GM18868 (cell line): ENCODE data around the gene PLK5.
"Not testable (repeated sequence)": the region's sequence is repeated elsewhere in the genome, so short reads cannot be mapped to it uniquely, and the experiment has no call there.

ENCODE experiments used
- ATAC-seq: cut with Tn5 transposase; IDR thresholded peaks from one replicate; pipeline ENCODE4 v1.9.1; 2021; ENCODE audit warnings: mild to moderate bottlenecking, moderate library complexity; ENCODE audit not compliant: unreplicated experiment

Gene PLK5

DNA sequence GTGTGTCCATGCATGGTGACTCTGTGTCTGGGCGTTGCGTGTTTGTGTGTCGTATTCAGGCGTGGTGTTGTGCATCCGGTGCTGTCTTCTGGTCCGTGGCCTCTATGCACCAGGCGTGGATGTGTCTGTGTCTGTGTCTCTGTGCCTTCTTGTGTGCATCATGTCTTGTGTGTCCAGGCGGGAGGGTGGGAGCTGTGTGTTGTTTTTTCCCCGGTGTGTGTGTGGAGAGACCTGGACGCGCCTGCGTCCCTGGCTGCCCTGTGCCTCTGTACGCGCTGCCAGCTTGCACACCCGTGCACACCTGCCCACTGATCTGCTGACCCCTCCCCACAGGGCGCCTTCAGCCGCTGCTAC is 1.1 kb downstream of the PLK5 start:
- ATAC-seq = no peak

DNA sequence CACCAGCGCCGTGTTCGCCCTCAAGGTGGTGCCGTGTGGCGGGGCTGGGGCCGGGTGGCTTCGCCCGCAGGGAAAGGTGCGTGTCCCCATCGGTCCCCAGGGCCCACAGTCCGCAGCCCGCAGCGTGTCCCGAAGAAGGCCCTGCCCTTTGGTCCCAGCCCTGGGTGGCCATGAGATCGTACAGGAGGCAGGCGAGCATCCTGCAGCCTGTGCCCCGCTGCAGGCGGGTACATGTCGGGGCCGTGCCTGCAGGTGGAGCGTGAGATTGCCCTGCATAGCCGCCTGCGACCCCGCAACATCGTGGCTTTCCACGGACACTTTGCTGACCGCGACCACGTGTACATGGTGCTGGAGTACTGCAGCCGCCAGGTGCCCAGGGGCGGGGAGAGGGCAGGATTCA is 1.5 kb downstream of the PLK5 start:
- ATAC-seq = no peak

DNA sequence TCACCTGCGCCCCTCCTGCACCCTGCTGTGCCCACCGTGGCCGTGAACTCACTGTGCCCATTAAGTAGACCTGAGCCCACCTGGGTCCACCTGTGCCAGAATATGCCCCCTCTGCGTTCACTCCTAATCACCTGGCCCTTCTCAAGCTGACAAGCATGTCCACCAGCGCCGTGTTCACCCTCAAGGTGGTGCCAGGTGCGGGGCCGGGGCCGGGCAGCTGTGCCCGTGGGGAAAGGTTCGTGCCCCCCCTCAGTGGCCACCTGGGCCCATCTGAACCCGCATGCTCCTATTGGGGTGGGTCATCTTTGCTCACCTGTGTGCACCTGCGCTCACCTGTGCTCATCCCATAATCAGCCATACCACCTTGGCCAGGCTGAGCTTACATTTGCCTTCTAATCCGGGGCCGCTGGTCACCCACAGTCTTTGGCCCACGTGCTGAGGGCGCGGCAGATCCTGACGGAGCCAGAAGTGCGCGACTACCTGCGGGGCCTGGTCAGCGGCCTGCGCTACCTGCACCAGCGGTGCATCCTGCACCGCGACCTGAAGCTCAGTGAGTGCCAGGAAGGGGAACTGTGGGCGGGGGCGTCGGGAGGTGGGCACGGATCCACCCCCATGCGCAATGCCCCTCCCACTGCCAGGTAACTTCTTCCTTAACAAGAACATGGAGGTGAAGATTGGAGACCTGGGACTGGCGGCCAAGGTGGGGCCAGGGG is 2.3 kb downstream of the PLK5 start:
- no peak for ATAC-seq

DNA sequence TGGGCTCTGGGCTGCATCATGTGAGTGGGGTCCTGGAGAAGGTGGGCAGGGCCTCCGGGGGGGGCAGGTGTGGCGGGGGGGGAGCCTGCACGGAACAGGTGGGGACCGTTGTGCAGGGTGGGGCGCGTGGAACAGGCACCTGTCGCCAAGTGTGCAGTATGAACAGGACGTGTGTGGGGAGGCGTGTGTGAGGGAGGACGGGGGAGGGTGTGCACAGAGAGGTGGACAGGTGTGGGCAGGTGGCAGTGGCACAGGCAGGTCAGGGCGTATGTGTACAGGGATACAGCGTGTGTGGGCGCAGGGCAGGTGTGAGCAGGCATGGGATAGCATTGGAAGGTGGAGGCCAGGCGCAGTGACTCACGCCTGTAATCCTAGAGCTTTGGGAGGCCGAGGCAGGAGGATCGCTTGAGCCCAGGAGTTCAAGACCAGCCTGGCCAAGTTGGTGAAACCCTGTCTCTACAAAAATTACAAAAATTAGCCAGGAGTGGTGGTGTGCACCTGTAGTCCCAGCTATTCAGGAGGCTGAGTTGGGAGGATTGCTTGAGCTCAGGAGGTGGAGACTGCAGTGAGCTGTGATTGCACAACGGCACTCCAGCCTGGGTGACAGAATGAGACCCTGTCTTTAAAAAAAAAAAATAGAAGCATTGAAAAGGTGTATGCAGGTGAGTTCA is 3.2 kb downstream of the PLK5 start:
- no peak for ATAC-seq

DNA sequence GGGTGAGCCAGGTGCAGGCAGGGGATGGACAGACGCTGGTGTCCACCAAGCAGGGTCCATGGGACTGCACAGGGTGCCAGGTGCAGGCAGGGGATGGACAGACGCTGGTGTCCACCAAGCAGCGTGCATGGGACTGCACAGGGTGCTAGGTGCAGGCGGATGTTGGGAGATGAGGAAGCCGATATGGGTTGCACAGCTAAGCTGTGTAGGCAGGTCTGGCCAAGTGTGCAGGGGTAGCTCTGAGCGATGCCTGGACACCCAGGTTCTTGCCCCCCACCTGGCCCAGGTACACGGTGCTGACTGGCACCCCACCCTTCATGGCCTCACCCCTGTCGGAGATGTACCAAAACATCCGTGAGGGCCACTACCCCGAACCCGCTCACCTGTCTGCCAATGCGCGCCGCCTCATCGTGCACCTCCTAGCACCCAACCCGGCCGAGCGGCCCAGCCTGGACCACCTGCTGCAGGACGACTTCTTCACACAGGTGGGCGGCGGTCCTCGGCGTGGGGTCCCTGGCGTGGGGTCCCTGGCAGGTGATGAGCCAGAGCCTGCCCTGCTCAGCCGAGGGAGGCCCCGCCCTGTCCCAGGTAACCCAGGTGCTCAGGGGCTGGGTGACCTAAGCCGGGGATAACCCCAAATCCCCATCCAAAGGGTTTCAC is 3.9 kb downstream of the PLK5 start:
- no peak for ATAC-seq

DNA sequence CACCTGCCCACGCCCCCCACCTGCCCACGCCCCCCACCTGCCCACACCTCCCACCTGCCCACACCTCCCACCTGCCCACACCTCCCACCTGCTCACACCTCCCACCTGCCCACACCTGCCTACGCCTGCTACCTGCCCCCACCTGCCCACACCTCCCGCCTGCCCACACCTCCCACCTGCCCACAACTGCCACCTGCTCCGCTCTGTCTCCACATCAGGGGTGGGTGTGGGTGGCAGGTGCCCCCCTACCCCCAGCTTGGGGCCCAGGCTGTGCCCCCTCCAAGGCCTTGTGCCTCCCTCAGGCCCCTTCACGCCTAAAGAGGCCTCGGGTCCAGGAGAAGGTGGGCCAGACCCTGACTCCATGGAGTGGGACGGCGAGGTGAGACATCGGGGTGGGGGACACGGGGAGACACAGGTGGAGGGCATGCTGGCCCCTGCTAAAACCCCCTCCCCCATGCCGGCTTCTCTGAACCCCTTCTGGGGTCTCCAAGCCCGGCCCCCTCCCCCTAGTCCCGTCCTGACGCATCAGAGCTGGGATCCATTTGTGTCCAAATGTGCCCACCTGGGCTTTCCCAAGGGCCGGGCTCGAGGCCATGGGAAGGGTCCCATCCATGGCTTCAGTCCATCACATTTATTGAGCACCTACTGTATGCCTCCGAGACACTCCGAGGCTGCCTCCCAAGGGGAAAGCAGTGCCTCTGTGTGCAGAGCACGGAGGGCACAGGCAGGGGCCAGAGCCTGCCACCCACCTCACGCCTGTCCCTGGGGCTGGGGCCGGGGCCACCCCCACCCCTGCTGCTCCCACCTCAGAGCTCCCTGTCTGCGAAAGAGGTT is 4.9 kb downstream of the PLK5 start:
- ATAC-seq = no peak

DNA sequence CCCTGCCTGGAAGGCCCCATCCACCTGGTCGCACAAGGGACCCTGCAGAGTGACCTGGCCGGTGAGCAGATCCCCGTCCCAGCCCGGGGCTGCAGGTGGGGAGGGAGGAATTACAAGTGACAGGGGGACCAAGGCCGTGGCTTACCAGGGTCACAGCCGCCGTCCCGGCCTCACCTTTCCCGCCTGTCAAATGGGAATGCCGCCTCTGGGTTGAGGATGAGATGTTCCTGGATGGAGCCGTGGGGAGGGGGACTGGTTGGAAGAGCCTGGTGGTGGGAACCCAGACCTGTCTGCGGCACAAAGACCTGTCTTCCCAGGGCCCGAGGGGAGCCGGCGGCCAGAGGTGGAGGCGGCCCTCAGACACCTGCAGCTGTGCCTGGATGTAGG is 5.5 kb downstream of the PLK5 start:
- no peak for ATAC-seq

DNA sequence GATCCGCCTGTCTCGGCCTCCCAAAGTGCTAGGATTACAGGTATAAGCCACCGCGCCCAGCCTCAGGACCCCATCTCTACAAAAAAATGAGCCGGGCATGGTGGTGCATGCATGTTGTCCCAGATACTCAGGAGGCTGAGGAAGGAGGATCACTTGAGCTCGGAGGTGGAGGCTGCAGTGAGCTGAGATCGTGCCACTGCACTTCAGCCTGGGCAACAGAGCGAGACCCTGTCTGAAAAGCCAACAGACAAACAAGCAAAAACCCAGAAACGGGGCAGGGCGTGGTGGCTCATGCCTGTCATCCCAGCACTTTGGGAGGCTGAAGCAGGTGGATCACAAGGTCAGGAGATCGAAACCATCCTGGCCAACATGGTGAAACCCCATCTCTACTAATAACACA is 7.0 kb downstream of the PLK5 start:
- not testable (repeated sequence) for ATAC-seq

DNA sequence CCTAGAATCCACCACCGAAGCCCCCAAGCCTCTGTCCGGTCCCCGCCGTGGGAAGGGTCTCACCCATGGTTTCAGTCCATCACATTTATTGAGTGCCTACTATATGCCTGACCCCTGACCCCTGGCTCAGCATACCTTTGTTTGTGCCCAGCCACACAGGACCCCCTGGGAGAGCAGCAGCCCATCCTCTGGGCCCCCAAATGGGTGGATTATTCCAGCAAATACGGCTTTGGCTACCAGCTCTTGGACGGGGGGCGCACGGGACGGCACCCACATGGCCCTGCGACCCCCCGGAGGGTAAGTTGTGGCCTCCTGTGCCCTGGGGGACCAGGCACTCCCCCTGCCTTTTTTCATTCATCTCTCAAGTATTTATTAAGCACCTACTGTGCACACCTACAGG is 7.7 kb downstream of the PLK5 start:
- no peak for ATAC-seq

DNA sequence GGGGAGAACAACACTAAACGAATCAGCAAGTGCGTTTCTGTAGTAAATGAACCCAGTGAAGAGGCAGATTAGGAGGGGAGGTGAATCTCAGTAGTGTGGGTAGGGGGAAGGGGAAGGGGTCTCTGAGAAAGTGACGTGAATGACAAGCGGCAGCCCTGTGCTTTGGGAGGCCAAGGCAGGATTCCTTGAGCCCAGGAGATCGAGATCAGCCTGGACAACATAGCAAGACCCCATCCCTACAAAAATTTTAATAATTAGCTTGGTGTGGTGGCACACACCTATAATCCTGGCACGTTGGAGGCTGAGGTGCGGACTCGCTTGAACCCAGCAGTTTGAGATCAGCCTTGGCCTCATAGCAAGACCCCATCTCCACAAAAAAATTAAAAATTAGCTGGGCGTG is 8.1 kb downstream of the PLK5 start:
- ATAC-seq = no peak

DNA sequence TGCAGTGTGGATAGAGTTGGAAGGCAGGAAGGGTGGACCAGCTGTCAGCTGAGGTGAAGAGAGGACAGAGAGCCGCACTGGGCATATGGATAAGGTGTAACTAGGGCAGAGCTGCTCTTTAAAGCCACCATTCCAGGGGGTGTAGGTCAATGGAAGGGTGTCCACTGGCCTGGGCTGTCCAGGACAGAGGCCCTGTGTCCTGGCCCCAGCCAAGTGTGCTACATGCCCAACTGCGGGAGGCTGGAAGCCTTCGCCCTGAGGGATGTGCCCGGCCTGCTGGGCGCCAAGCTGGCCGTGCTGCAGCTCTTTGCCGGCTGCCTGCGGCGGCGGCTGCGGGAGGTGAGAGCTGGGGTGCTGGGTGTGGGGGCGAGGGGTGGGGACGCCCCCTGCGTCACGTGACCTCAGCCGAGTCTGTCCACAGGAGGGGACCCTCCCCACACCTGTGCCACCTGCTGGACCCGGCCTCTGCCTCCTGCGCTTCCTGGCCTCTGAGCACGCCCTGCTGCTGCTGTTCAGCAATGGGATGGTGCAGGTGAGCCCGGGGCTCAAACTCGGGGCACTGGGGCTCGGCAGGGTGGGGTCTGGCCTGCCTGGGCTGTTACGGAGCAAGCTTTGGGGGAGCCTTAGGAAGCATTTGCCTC is 9.8 kb downstream of the PLK5 start:
- no peak for ATAC-seq

DNA sequence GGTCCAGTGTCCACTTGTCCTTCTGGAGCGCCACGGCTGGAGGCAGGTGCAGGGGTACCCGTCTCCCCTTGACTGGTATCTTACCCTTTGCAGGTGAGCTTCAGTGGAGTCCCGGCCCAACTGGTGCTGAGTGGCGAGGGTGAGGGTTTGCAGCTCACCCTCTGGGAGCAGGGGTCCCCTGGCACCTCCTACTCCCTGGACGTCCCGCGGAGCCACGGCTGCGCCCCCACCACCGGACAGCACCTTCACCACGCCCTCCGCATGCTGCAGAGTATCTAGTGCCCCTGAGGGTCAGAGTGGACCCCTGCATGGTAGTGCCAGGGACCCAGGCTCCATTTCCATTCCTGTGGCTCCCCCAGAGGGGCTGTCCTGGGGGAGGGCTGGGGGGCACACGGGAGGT is 11.1 kb downstream of the PLK5 start:
- no peak for ATAC-seq

DNA sequence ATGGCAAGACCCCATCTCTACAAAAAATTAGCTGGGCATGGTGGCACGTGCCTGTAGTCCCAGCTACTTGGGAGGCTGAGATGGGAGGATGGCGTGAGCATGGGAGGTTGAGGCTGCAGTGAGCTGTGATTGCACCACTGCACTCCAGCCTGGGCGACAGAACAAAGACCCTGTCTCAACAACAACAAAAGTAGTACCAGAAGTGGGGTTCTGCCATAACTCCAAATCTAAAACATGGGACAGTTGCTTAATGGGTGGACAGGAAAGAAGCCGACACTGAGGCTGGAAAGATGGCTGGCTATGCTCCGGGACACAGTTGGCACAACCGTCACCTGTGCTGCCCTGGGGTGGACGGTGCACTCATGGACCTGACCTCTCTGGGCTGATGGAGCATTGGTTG is 11.8 kb downstream of the PLK5 start:
- ATAC-seq = not testable (repeated sequence)

DNA sequence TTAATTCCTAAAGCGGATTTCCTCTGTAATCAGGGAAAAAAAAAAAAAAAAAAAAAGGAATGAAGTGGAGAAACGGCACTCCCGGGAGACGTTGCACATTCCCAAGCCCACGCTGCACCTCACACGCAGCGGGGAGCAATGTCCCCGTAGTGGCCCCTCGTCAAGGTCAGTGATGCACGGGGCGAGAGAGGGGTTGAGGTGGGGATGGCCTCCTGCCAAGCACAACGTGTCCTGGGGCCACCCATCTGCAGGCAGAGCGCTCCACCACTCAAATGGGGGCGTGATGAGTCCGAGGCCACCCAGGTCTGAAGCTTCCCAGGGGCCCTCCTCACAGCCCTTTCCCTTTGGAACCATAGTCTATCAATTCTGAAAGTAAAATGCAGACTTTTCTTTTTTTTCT is 15.1 kb downstream of the PLK5 start:
- ATAC-seq = no peak

DNA sequence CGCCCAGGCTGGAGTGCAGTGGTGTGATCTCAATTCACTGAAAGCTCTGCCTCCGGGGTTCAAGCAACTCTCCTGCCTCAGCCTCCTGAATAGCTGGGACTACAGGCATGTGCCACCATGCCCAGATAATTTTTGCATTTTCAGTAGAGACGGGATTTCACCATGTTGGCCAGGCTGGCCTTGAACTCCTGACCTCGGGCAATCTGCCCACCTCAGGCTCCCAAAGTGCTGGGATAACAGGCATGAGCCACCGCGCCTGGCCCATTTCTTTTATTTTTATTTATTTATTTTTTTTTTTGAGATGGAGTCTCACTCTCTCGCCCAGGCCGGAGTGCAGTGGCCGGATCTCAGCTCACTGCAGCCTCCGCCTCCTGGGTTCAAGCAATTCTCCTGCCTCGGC is 15.9 kb downstream of the PLK5 start:
- ATAC-seq = not testable (repeated sequence)

DNA sequence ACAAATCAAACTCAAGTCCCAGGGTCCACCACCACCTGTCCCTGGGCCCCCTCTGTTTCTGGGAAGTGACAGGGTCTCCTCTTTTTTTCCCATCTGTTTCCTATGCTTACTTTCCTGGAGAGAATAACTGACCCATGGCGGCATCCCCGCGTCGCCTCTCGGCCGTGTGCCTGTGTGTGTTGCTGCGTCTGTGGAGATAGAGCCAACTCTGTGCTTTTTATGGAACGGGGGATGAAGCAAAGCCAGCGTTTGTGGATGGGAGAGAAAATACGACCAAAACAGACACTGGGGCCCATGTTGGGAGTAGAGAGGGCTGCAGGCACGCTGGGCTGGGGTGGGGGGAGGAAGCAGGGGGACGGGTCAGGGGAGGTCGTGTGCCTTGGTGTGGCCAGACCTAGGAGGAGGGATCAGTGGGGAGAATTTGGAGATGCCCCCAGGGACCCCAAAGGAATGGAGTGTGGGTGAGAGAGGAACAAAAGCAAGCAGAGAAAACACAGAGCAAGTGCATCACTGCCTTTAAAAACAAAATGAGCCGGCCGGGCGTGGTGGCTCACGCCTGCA is 16.6 kb downstream of the PLK5 start:
- no peak for ATAC-seq

DNA sequence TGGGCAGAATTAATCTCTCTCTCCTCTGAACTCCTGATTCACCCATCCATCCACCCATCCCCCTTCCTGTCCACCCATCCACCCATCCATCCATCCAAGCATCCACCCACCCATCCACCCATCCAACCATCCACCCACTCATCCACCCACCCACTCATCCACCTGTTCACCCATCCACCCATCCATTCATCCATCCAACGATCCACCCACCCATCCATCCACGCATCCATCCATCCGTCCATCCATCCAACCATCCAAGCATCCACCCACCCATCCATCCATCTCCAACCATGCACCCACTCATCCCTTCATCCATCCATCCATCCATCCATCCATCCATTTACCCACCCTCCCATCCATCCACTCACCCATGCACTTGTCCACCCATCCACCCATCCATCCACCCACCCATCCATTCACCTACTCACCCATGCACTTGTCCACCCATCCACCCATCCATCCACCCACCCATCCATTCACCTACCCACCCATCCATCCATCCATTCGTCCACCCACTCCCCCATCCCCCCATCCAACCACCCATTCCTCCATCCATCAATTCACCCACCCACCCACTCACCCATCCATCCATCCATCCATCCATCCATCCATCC is 25.6 kb downstream of the PLK5 start:
- ATAC-seq = no peak

DNA sequence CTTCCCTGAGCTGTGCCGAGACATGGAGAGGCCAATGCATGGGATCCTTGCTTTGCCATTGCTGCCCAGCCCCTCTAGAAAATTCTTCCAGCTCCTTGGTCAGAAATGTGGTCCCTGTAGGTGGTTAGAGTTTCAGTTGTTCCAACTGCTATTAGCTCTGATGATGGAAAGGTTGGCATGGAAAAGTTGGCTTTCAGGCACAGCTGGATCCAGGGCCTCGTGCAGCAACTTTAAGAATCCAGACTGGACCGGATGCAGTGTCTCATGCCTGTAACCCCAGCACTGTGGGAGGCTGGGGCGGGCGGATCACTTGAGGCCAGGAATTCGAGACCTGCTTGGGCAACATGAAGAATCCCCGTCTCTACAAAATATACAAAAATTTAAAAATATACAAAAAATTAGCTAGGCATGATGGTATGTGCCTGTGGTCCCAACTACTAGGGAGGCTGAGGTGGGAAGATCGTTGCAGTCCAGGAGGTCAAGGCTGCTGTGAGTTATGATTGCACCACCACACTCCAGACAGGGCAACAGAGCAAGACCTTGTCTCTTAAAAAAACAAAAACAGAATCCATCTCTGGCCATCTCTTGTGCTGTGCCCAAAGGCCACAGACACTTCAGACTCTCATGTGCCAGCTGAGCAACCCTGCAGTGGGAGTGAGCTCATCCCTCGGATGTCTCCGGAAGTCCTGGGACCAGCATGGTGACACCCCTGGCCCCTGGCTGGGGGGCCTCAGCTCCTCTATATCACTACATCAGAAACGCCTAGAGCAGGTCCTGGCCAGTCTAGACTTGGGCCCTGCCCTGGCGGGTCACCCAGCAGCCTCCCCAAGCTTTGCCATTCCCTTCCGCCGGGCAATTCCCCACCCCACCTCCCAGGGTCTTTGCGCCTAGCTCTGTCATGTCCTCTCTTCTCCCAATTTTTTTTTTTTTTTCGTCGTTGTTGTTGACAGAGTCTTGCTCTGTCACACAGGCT is 27.5 kb downstream of the PLK5 start:
- no peak for ATAC-seq

DNA sequence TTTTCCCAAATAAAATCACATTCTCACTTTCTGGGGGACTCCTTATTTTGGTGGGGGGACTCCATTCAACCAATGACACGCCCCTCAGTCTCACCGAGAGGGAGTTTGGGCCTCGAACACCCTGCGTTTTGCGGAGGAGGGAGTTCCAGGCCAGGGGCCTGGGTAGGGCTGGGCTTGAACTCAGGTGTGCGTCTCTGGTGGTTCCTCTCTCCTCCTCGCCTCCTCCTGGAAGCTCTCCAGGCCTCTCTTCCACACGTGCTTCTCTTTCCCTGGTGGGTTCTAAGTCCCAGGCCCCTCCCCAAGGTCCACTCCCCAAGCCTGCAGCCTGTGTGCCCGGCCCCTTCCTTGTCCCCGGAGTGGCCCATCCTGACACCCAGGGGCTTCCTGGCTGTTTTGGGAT is 29.5 kb downstream of the PLK5 start:
- ATAC-seq = no peak
